ENCODE data around the gene RAPGEF1.

RAPGEF1 gene

DNA sequence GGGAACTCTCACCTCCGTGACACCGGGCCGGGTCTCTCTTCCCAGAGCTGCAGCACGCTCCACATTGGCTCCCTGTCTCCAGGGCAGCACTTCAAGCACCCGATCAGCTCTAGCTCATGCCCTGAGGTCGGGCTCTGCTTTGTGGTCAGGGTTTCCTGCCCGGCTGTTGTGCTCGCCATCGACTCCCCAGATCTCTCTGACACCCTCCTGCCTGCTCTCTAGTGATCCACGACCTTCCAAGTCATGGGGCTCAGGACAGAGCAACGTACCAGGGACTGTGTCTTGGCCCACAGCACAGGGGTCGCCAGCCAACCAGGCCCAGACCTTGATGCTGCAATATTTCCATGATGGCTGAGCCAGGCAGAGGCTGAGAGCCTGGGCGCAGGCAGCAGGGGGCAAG is 149.4 kb downstream of the RAPGEF1 start:
- Histone ChIP-seq H3K27me3 (ENCODE audit: insufficient read depth, poor library complexity, severe bottlenecking) (no peaks in the 10 kb centered on the region), H3K27ac (replicated peaks) (peak overlapping the region; percentile 54), H3K4me3 (replicated peaks; ENCODE audit: insufficient read depth, low read length) (no peak overlapping the region)
- DNase-seq (ENCODE audit: low read depth in 1 of 2, low spot score in 1 of 2): peak in 1 of 2 experiments; percentile 67
- TF ChIP-seq POLR2AphosphoS5 (IDR thresholded peaks at IDR 0.05; ENCODE audit: low read depth) (no peak), REST (IDR thresholded peaks at IDR 0.05; ENCODE audit: insufficient replicate concordance, low read depth) (no peak), SPI1 (IDR thresholded peaks at IDR 0.05; ENCODE audit: borderline replicate concordance, low read depth) (no peak), GABPA (IDR thresholded peaks at IDR 0.05; ENCODE audit: low read depth) (no peak)
- TF ChIP-seq, protein P1, sequence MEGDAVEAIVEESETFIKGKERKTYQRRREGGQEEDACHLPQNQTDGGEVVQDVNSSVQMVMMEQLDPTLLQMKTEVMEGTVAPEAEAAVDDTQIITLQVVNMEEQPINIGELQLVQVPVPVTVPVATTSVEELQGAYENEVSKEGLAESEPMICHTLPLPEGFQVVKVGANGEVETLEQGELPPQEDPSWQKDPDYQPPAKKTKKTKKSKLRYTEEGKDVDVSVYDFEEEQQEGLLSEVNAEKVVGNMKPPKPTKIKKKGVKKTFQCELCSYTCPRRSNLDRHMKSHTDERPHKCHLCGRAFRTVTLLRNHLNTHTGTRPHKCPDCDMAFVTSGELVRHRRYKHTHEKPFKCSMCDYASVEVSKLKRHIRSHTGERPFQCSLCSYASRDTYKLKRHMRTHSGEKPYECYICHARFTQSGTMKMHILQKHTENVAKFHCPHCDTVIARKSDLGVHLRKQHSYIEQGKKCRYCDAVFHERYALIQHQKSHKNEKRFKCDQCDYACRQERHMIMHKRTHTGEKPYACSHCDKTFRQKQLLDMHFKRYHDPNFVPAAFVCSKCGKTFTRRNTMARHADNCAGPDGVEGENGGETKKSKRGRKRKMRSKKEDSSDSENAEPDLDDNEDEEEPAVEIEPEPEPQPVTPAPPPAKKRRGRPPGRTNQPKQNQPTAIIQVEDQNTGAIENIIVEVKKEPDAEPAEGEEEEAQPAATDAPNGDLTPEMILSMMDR (IDR thresholded peaks at IDR 0.05; ENCODE audit: insufficient read depth, low read length): no peak

- no peak for DNase-seq (ENCODE audit: low read depth in 1 of 2, low spot score in 1 of 2)
- peak overlapping the region; percentile 54; the same call in 1 of the 2 replicates for H3K27ac ChIP-seq (replicated peaks)
- TF ChIP-seq POLR2AphosphoS5 (IDR thresholded peaks at IDR 0.05; ENCODE audit: low read depth): no peak; the same call in 1 of the 2 replicates
- no peak for TF ChIP-seq REST (IDR thresholded peaks at IDR 0.05; ENCODE audit: insufficient replicate concordance, low read depth)
- no peak for TF ChIP-seq SPI1 (IDR thresholded peaks at IDR 0.05; ENCODE audit: borderline replicate concordance, low read depth)
- TF ChIP-seq, protein P1 (IDR thresholded peaks at IDR 0.05; ENCODE audit: insufficient read depth, low read length): no peak
- no peak for TF ChIP-seq GABPA (IDR thresholded peaks at IDR 0.05; ENCODE audit: low read depth)
- H3K4me3 ChIP-seq (replicated peaks; ENCODE audit: insufficient read depth, low read length): no peak overlapping the region
- no peaks in the 10 kb centered on the region for H3K27me3 ChIP-seq (ENCODE audit: insufficient read depth, poor library complexity, severe bottlenecking)
These were observed 149.9 kb downstream of the RAPGEF1 start for GRCh38 chr9:131589993-131590392.

DNA sequence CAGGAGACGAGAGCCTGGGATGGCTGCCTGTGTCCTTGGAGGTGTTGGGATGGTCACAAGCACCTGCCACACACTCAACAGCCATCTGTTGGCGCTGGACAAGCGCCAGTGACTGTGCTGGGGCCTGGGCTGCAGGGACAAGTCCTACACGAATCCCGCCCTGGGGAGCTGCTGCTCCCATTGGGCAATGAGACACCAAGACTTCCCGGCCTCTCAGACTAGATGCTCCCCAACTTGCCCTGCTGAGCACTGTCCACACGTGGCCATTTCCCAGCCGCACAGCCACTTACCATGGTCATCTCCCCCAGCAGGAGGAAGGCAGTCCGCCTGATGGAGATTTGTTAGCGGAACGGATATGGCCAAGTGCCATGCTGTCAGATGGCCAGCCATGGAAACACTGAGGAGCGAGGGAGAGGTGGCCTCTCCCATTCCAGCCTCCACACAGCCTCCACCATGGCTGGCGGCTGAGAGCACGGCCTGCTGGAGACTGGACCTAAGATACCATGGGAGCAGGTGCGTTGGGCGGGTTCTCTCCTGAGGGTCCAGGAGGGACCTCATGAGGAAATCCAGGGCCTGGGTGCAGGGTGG is 150.7 kb downstream of the RAPGEF1 start:
- DNase-seq (ENCODE audit: low read depth in 1 of 2, low spot score in 1 of 2): no peak
- H3K27me3 ChIP-seq (ENCODE audit: insufficient read depth, poor library complexity, severe bottlenecking): no peaks in the 10 kb centered on the region
- TF ChIP-seq REST (IDR thresholded peaks at IDR 0.05; ENCODE audit: insufficient replicate concordance, low read depth): no peak
- no peak for TF ChIP-seq SPI1 (IDR thresholded peaks at IDR 0.05; ENCODE audit: borderline replicate concordance, low read depth)
- TF ChIP-seq, protein P1 (IDR thresholded peaks at IDR 0.05; ENCODE audit: insufficient read depth, low read length): no peak
- TF ChIP-seq GABPA (IDR thresholded peaks at IDR 0.05; ENCODE audit: low read depth): no peak
- no peak for TF ChIP-seq POLR2AphosphoS5 (IDR thresholded peaks at IDR 0.05; ENCODE audit: low read depth)
- H3K27ac ChIP-seq (replicated peaks): no peak overlapping the region
- no peak overlapping the region for H3K4me3 ChIP-seq (replicated peaks; ENCODE audit: insufficient read depth, low read length)
